ENCODE data around the gene KLHL18. TPM values are rescaled to one million over a fixed set of nuclear protein-coding genes. Genes with fewer than 3 reads are reported as not detected.
"Not testable (repeated sequence)": the region's sequence is repeated elsewhere in the genome, so short reads cannot be mapped to it uniquely, and the experiment has no call there.

The KLHL18 gene
- total RNA-seq, 2 donors from 2014 or later = 23.0 to 25.1 TPM

GRCh38 chr3:47362701-47363100, 80.0 kb downstream of the KLHL18 start:
- Mint-ChIP-seq H3K36me3 (peaks cover 24 to 37% of the 10 kb centered on the region in 2 donors), H3K27ac (peak overlapping the region in 1 of 2 donors; percentile 76), H3K9me3 (peaks cover 14 to 20% of the 10 kb centered on the region in 2 donors)
- DNase-seq (ENCODE audit: low spot score in 2 of 2) (no peak), ATAC-seq (no peak)

GRCh38 chr3:47365213-47366153, 82.7 kb downstream of the KLHL18 start:
- H3K36me3 Mint-ChIP-seq = peaks cover 11 to 13% of the 10 kb centered on the region in 2 donors
- DNase-seq (ENCODE audit: low spot score in 2 of 2) (no peak), ATAC-seq (no peak)
- peaks cover 7 to 9% of the 10 kb centered on the region in 2 donors for H3K9me3 Mint-ChIP-seq
- H3K27ac Mint-ChIP-seq = no peak overlapping the region

GRCh38 chr3:47366833-47367232, 84.1 kb downstream of the KLHL18 start:
- Mint-ChIP-seq H3K9me3 (peaks cover 7 to 8% of the 10 kb centered on the region in 2 donors), H3K27ac (no peak overlapping the region), H3K36me3 (peaks cover 10 to 11% of the 10 kb centered on the region in 2 donors)
- DNase-seq (ENCODE audit: low spot score in 2 of 2) (no peak), ATAC-seq (no peak)

- Mint-ChIP-seq H3K27ac (no peak overlapping the region), H3K9me3 (peaks cover 3 to 4% of the 10 kb centered on the region in 2 donors), H3K36me3 (peaks cover 4 to 5% of the 10 kb centered on the region in 2 donors)
- DNase-seq (ENCODE audit: low spot score in 2 of 2) = no peak
- no peak for ATAC-seq
Observed at GRCh38 chr3:47367631-47368030, 84.9 kb downstream of the KLHL18 start.

- not testable (repeated sequence) for H3K9me3 Mint-ChIP-seq, ATAC-seq, H3K36me3 Mint-ChIP-seq
Observed at GRCh38 chr3:47370020-47370419, 87.3 kb downstream of the KLHL18 start.

GRCh38 chr3:47370887-47371697, 88.3 kb downstream of the KLHL18 start:
- DNase-seq (ENCODE audit: low spot score in 2 of 2) (peak in 1 of 2 donors; percentile 38), ATAC-seq (peak; percentile 39 to 63)
- Mint-ChIP-seq H3K36me3 (no peaks in the 10 kb centered on the region), H3K9me3 (no peaks in the 10 kb centered on the region), H3K27ac (no peak overlapping the region)

More at GRCh38 chr3:47370020-47370419, 87.3 kb downstream of the KLHL18 start:
- not testable (repeated sequence) for H3K27ac Mint-ChIP-seq; DNase-seq (ENCODE audit: low spot score in 2 of 2)

- H3K27ac Mint-ChIP-seq = no peak overlapping the region
- H3K36me3 Mint-ChIP-seq = peaks cover 2% of the 10 kb centered on the region in 2 donors
- ATAC-seq = no peak
- DNase-seq (ENCODE audit: low spot score in 2 of 2) = no peak
- no peaks in the 10 kb centered on the region for H3K9me3 Mint-ChIP-seq
Observed at GRCh38 chr3:47374587-47374986, 91.8 kb downstream of the KLHL18 start.

GRCh38 chr3:47376393-47376792, 93.6 kb downstream of the KLHL18 start:
- Mint-ChIP-seq H3K9me3 (no peaks in the 10 kb centered on the region), H3K36me3 (peaks cover 12 to 17% of the 10 kb centered on the region in 2 donors), H3K27ac (no peak overlapping the region)
- no peak for DNase-seq (ENCODE audit: low spot score in 2 of 2)
- no peak for ATAC-seq

- ATAC-seq = no peak
- no peak overlapping the region for H3K27ac Mint-ChIP-seq
- DNase-seq (ENCODE audit: low spot score in 2 of 2) = no peak
- no peaks in the 10 kb centered on the region for H3K9me3 Mint-ChIP-seq
- peaks cover 18 to 22% of the 10 kb centered on the region in 2 donors for H3K36me3 Mint-ChIP-seq
Observed at GRCh38 chr3:47377186-47377585, 94.4 kb downstream of the KLHL18 start.

- ATAC-seq = no peak
- DNase-seq (ENCODE audit: low spot score in 2 of 2) = no peak
- Mint-ChIP-seq H3K27ac (peak overlapping the region in 1 of 2 donors; percentile 51), H3K9me3 (no peaks in the 10 kb centered on the region), H3K36me3 (peaks cover 25 to 31% of the 10 kb centered on the region in 2 donors)
Observed at GRCh38 chr3:47378869-47379268, 96.1 kb downstream of the KLHL18 start.

GRCh38 chr3:47379411-47379899, 96.7 kb downstream of the KLHL18 start:
- Mint-ChIP-seq H3K36me3 (peaks cover 25 to 31% of the 10 kb centered on the region in 2 donors), H3K9me3 (no peaks in the 10 kb centered on the region), H3K27ac (peak overlapping the region; percentile 96 to 100)
- DNase-seq (ENCODE audit: low spot score in 2 of 2) = no peak
- ATAC-seq = no peak

GRCh38 chr3:47380026-47380600, 97.4 kb downstream of the KLHL18 start:
- Mint-ChIP-seq H3K9me3 (no peaks in the 10 kb centered on the region), H3K27ac (peak overlapping the region; percentile 96 to 100), H3K36me3 (peaks cover 25 to 31% of the 10 kb centered on the region in 2 donors)
- ATAC-seq (no peak), DNase-seq (ENCODE audit: low spot score in 2 of 2) (no peak)

GRCh38 chr3:47380601-47381316, 98.0 kb downstream of the KLHL18 start, which contains the start of gene PTPN23:
Gene PTPN23 (plus strand): TSS chr3:47381021. CDS start chr3:47381097, 76 bp downstream.
- peak within 1 kb of the TSS; percentile 96 to 100 for H3K27ac Mint-ChIP-seq
- H3K9me3 Mint-ChIP-seq = no peaks in the 10 kb centered on the region
- ATAC-seq = peak; percentile 86
- H3K36me3 Mint-ChIP-seq = peaks cover 25 to 31% of the 10 kb centered on the region in 2 donors
- DNase-seq (ENCODE audit: low spot score in 2 of 2) = peak; percentile 98 to 99

- DNase-seq (ENCODE audit: low spot score in 2 of 2) (peak; percentile 83 to 84), ATAC-seq (peak; percentile 70 to 71)
- H3K36me3 Mint-ChIP-seq = peaks cover 25 to 31% of the 10 kb centered on the region in 2 donors
- no peaks in the 10 kb centered on the region for H3K9me3 Mint-ChIP-seq
- peak overlapping the region; percentile 96 to 100 for H3K27ac Mint-ChIP-seq
Observed at GRCh38 chr3:47381317-47382157, 98.8 kb downstream of the KLHL18 start.

GRCh38 chr3:47384425-47384824, 101.7 kb downstream of the KLHL18 start:
- Mint-ChIP-seq H3K9me3 (no peaks in the 10 kb centered on the region), H3K27ac (peak overlapping the region in 1 of 2 donors; percentile 85), H3K36me3 (peaks cover 25 to 31% of the 10 kb centered on the region in 2 donors)
- ATAC-seq (no peak), DNase-seq (ENCODE audit: low spot score in 2 of 2) (no peak)

All from activated naive CD4-positive, alpha-beta T cell treated with anti-CD3 and anti-CD28 coated beads, Interleukin-2, amount 50 U/mL, for 72 hours (primary cell).